ENCODE measurements around the gene LACTB. TPM values are rescaled to one million over a fixed set of nuclear protein-coding genes. Genes with fewer than 3 reads are reported as not detected.

Gene LACTB
- total RNA-seq, 2 donors from 2014 or later, result 9.0 to 11.0 TPM

- Mint-ChIP-seq H3K27me3 (no peaks in the 10 kb centered on the region), H3K36me3 (ENCODE audit: low read depth) (peaks cover 3% of the 10 kb centered on the region), H3K27ac (peak overlapping the region; percentile 95), H3K4me3 (peak overlapping the region; percentile 96), H3K4me1 (peaks cover 6% of the 10 kb centered on the region)
- ATAC-seq (no peak), DNase-seq (no peak)
- no peaks in the 10 kb centered on the region for H3K9me3 ChIP-seq (ENCODE audit: control insufficient read depth, low read length, poor library complexity, severe bottlenecking)
Observed at GRCh38 chr15:63156086-63156710, 34.5 kb downstream of the LACTB start.

- Mint-ChIP-seq H3K4me1 (peaks cover 6% of the 10 kb centered on the region), H3K4me3 (peak overlapping the region; percentile 96), H3K36me3 (ENCODE audit: low read depth) (peaks cover 3% of the 10 kb centered on the region), H3K27me3 (no peaks in the 10 kb centered on the region), H3K27ac (peak overlapping the region; percentile 95)
- H3K9me3 ChIP-seq (ENCODE audit: control insufficient read depth, low read length, poor library complexity, severe bottlenecking), result no peaks in the 10 kb centered on the region
- ATAC-seq (no peak), DNase-seq (no peak)
Observed at GRCh38 chr15:63156755-63157117, 35.1 kb downstream of the LACTB start.

GRCh38 chr15:63157118-63157843, 35.6 kb downstream of the LACTB start, which contains the start of gene RPS27L:
TSS of gene RPS27L (minus strand) at chr15:63157477. CDS start at chr15:63157405, 72 bp downstream.
- no peaks in the 10 kb centered on the region for H3K9me3 ChIP-seq (ENCODE audit: control insufficient read depth, low read length, poor library complexity, severe bottlenecking)
- peak; percentile 74 to 77 (median 77) for DNase-seq
- H3K4me3 Mint-ChIP-seq, result peak within 1 kb of the TSS; percentile 96
- no peaks in the 10 kb centered on the region for H3K27me3 Mint-ChIP-seq
- peak within 1 kb of the TSS; percentile 95 for H3K27ac Mint-ChIP-seq
- H3K36me3 Mint-ChIP-seq (ENCODE audit: low read depth), result peaks cover 3% of the 10 kb centered on the region
- peaks cover 6% of the 10 kb centered on the region for H3K4me1 Mint-ChIP-seq
- peak; percentile 98 for ATAC-seq

- peak overlapping the region; percentile 96 for H3K4me3 Mint-ChIP-seq
- H3K36me3 Mint-ChIP-seq (ENCODE audit: low read depth), result peaks cover 3% of the 10 kb centered on the region
- ATAC-seq, result peak; percentile 23
- no peaks in the 10 kb centered on the region for H3K27me3 Mint-ChIP-seq
- H3K4me1 Mint-ChIP-seq, result peaks cover 6% of the 10 kb centered on the region
- no peaks in the 10 kb centered on the region for H3K9me3 ChIP-seq (ENCODE audit: control insufficient read depth, low read length, poor library complexity, severe bottlenecking)
- DNase-seq, result no peak
- H3K27ac Mint-ChIP-seq, result peak overlapping the region; percentile 95
Observed at GRCh38 chr15:63157891-63158431, 36.3 kb downstream of the LACTB start.

- Mint-ChIP-seq H3K4me3 (no peak overlapping the region), H3K4me1 (peaks cover 2% of the 10 kb centered on the region), H3K27ac (no peak overlapping the region), H3K27me3 (no peaks in the 10 kb centered on the region), H3K36me3 (ENCODE audit: low read depth) (peaks cover 3% of the 10 kb centered on the region)
- DNase-seq, result no peak
- no peak for ATAC-seq
- no peaks in the 10 kb centered on the region for H3K9me3 ChIP-seq (ENCODE audit: control insufficient read depth, low read length, poor library complexity, severe bottlenecking)
Observed at GRCh38 chr15:63160638-63161037, 39.0 kb downstream of the LACTB start.

- no peak for DNase-seq
- H3K27me3 Mint-ChIP-seq, result no peaks in the 10 kb centered on the region
- no peaks in the 10 kb centered on the region for H3K4me1 Mint-ChIP-seq
- H3K9me3 ChIP-seq (ENCODE audit: control insufficient read depth, low read length, poor library complexity, severe bottlenecking), result no peaks in the 10 kb centered on the region
- no peaks in the 10 kb centered on the region for H3K36me3 Mint-ChIP-seq (ENCODE audit: low read depth)
- H3K27ac Mint-ChIP-seq, result peak overlapping the region; percentile 53
- ATAC-seq, result no peak
- no peak overlapping the region for H3K4me3 Mint-ChIP-seq
Observed at GRCh38 chr15:63163217-63163616, 41.6 kb downstream of the LACTB start.

- Mint-ChIP-seq H3K4me1 (no peaks in the 10 kb centered on the region), H3K27ac (no peak overlapping the region), H3K36me3 (ENCODE audit: low read depth) (no peaks in the 10 kb centered on the region), H3K4me3 (no peak overlapping the region), H3K27me3 (no peaks in the 10 kb centered on the region)
- no peak for DNase-seq
- no peaks in the 10 kb centered on the region for H3K9me3 ChIP-seq (ENCODE audit: control insufficient read depth, low read length, poor library complexity, severe bottlenecking)
- no peak for ATAC-seq
Observed at GRCh38 chr15:63165166-63165859, 43.7 kb downstream of the LACTB start.

- no peaks in the 10 kb centered on the region for H3K27me3 Mint-ChIP-seq
- DNase-seq, result no peak
- H3K27ac Mint-ChIP-seq, result no peak overlapping the region
Observed at GRCh38 chr15:63166219-63166618, 44.6 kb downstream of the LACTB start.

GRCh38 chr15:63169788-63170187, 48.1 kb downstream of the LACTB start:
- Mint-ChIP-seq H3K4me1 (no peaks in the 10 kb centered on the region), H3K36me3 (ENCODE audit: low read depth) (no peaks in the 10 kb centered on the region), H3K27ac (no peak overlapping the region), H3K27me3 (no peaks in the 10 kb centered on the region), H3K4me3 (no peak overlapping the region)
- DNase-seq, result no peak
- no peaks in the 10 kb centered on the region for H3K9me3 ChIP-seq (ENCODE audit: control insufficient read depth, low read length, poor library complexity, severe bottlenecking)
- ATAC-seq, result no peak

More at GRCh38 chr15:63166219-63166618, 44.6 kb downstream of the LACTB start:
- no peaks in the 10 kb centered on the region for H3K9me3 ChIP-seq (ENCODE audit: control insufficient read depth, low read length, poor library complexity, severe bottlenecking)
- no peak overlapping the region for H3K4me3 Mint-ChIP-seq
- H3K36me3 Mint-ChIP-seq (ENCODE audit: low read depth), result no peaks in the 10 kb centered on the region
- ATAC-seq, result no peak
- H3K4me1 Mint-ChIP-seq, result no peaks in the 10 kb centered on the region

- no peak for DNase-seq
- H3K9me3 ChIP-seq (ENCODE audit: control insufficient read depth, low read length, poor library complexity, severe bottlenecking), result no peaks in the 10 kb centered on the region
- Mint-ChIP-seq H3K36me3 (ENCODE audit: low read depth) (no peaks in the 10 kb centered on the region), H3K4me1 (no peaks in the 10 kb centered on the region), H3K27ac (no peak overlapping the region), H3K4me3 (no peak overlapping the region), H3K27me3 (no peaks in the 10 kb centered on the region)
- no peak for ATAC-seq
Observed at GRCh38 chr15:63172376-63172775, 50.7 kb downstream of the LACTB start.

GRCh38 chr15:63172851-63173451, 51.3 kb downstream of the LACTB start:
- H3K4me3 Mint-ChIP-seq, result no peak overlapping the region
- H3K27me3 Mint-ChIP-seq, result no peaks in the 10 kb centered on the region
- ATAC-seq (no peak), DNase-seq (no peak)
- no peaks in the 10 kb centered on the region for H3K36me3 Mint-ChIP-seq (ENCODE audit: low read depth)
- no peak overlapping the region for H3K27ac Mint-ChIP-seq
- no peaks in the 10 kb centered on the region for H3K4me1 Mint-ChIP-seq
- H3K9me3 ChIP-seq (ENCODE audit: control insufficient read depth, low read length, poor library complexity, severe bottlenecking), result no peaks in the 10 kb centered on the region

GRCh38 chr15:63176302-63176701, 54.6 kb downstream of the LACTB start:
- H3K4me3 Mint-ChIP-seq, result no peak overlapping the region
- H3K36me3 Mint-ChIP-seq (ENCODE audit: low read depth), result no peaks in the 10 kb centered on the region
- DNase-seq, result no peak
- no peaks in the 10 kb centered on the region for H3K4me1 Mint-ChIP-seq
- no peaks in the 10 kb centered on the region for H3K27me3 Mint-ChIP-seq
- no peaks in the 10 kb centered on the region for H3K9me3 ChIP-seq (ENCODE audit: control insufficient read depth, low read length, poor library complexity, severe bottlenecking)
- no peak overlapping the region for H3K27ac Mint-ChIP-seq
- ATAC-seq, result no peak

- DNase-seq, result no peak
- no peaks in the 10 kb centered on the region for H3K4me1 Mint-ChIP-seq
- no peaks in the 10 kb centered on the region for H3K36me3 Mint-ChIP-seq (ENCODE audit: low read depth)
- no peak for ATAC-seq
- H3K27me3 Mint-ChIP-seq, result no peaks in the 10 kb centered on the region
- H3K4me3 Mint-ChIP-seq, result no peak overlapping the region
- H3K27ac Mint-ChIP-seq, result no peak overlapping the region
- no peaks in the 10 kb centered on the region for H3K9me3 ChIP-seq (ENCODE audit: control insufficient read depth, low read length, poor library complexity, severe bottlenecking)
Observed at GRCh38 chr15:63178034-63178433, 56.4 kb downstream of the LACTB start.
